Measurements from ENCODE around the gene PLEKHA3. TPM values are rescaled to one million over a fixed set of nuclear protein-coding genes. Genes with fewer than 3 reads are reported as not detected.

The PLEKHA3 gene
- total RNA-seq, 2 donors from 2014 or later = 23.0 to 28.0 TPM

DNA sequence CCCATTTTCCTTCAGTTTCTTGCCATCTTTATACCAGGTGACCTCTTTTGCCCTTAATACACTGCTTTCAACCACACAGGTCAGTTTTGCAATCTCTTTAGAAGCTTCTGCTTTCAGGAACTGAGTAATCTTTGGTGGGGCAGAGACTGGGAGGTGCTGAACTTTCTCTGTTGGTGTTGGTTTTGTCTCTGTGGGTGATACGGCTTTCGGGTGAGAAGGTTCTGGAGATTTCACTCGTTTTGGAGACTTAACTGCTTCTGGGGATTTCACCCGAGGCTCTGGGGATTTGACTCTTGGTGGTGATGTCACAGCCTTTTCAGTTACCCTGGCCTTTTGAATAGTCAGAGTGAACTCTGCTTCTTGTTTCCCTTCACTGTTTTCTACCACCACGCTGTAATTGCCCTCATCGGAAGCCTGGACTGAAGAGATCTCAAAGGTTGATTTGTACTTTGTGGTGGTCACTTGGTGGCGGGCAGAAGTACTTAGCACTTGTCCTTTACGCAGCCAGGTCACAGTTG is 50.4 kb downstream of the PLEKHA3 start:
- peak; percentile 95 to 97 for ATAC-seq (replicated peaks in 1 of 2)
- Mint-ChIP-seq H3K9me3 (peaks cover 0 to 7% of the 10 kb centered on the region in 2 donors), H3K27ac (peak overlapping the region; percentile 64), H3K4me3 (peak overlapping the region; percentile 48 to 52), H3K27me3 (ENCODE audit: low read depth) (no peaks in the 10 kb centered on the region), H3K4me1 (ENCODE audit: low read depth) (peaks cover 42% of the 10 kb centered on the region), H3K36me3 (ENCODE audit: insufficient read depth in 2 of 2) (peaks cover 18 to 33% of the 10 kb centered on the region in 2 donors)
- peak; percentile 70 to 71 for DNase-seq

DNA sequence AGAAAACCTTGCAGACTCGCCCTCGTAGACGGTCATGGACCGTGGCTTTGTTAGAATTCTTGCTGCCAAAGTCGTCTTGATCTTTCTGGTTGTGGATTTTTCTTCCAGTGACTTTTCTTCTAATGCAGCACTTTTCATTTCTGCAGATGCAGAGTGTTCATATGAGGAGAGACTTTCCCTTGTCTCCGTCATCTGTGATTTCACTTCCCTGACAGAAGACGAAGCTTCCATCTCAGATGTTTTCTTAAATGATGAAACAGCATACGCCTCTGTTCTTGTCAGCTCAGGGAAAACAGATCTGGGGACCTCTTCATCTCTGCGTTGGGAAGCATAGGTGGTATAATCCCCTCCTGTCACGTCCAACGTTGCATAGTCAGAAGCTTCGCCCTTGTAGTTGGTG is 50.9 kb downstream of the PLEKHA3 start:
- Mint-ChIP-seq H3K27ac (no peak overlapping the region), H3K9me3 (peaks cover 0 to 7% of the 10 kb centered on the region in 2 donors), H3K4me1 (ENCODE audit: low read depth) (peaks cover 37% of the 10 kb centered on the region), H3K36me3 (ENCODE audit: insufficient read depth in 2 of 2) (peaks cover 18 to 31% of the 10 kb centered on the region in 2 donors), H3K27me3 (ENCODE audit: low read depth) (no peaks in the 10 kb centered on the region), H3K4me3 (peak overlapping the region; percentile 48 to 52)
- DNase-seq (no peak), ATAC-seq (replicated peaks in 1 of 2) (no peak)

DNA sequence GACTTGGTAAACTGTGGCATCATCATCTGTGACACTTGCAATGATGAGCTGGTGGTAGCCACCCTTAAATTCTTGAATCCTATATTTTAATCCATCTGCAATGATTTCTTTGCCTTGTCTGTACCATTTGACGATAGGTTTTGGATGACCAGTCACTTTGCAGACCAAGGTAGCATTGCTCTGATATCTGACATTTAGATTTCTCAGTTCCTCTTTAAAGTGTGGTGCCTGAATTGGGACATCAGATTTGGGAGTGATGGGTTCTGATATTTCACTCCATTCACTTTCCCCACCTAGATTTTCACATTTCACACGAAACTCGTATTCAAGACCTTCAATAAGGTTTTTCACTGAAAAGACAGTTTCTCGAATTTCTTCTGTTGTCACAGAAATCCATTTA is 55.8 kb downstream of the PLEKHA3 start:
- no peaks in the 10 kb centered on the region for H3K27me3 Mint-ChIP-seq (ENCODE audit: low read depth)

DNA sequence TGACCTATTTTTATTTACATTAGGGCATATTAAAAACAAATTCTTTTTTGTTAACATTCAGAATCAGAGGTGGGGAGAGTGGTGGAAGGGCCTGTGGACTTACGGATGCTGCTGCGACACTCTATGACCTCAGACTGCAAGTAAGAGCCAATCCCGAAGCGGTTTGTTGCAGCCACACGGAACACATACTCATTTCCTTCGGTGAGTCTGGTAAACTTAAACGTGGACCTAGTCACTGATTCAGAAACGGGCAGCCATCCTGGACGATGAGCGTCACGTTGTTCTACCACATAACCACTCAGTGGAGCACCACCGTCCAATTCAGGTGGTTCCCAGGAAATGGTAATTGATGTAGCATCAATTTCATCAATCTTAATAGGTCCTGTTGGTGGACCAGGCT is 61.9 kb downstream of the PLEKHA3 start:
- Mint-ChIP-seq H3K9me3 (no peaks in the 10 kb centered on the region), H3K4me1 (ENCODE audit: low read depth) (no peaks in the 10 kb centered on the region), H3K36me3 (ENCODE audit: insufficient read depth in 2 of 2) (peaks cover 7 to 12% of the 10 kb centered on the region in 2 donors), H3K27ac (no peak overlapping the region), H3K4me3 (no peak overlapping the region), H3K27me3 (ENCODE audit: low read depth) (no peaks in the 10 kb centered on the region)
- DNase-seq = no peak
- ATAC-seq (replicated peaks in 1 of 2) = no peak

More for the DNA sequence above, 55.8 kb downstream of the PLEKHA3 start:
- H3K4me1 Mint-ChIP-seq (ENCODE audit: low read depth) = peaks cover 13% of the 10 kb centered on the region
- H3K9me3 Mint-ChIP-seq = peaks cover 0 to 7% of the 10 kb centered on the region in 2 donors
- no peak overlapping the region for H3K27ac Mint-ChIP-seq
- DNase-seq (no peak), ATAC-seq (replicated peaks in 1 of 2) (no peak)
- H3K4me3 Mint-ChIP-seq = no peak overlapping the region
- peaks cover 20 to 39% of the 10 kb centered on the region in 2 donors for H3K36me3 Mint-ChIP-seq (ENCODE audit: insufficient read depth in 2 of 2)

DNA sequence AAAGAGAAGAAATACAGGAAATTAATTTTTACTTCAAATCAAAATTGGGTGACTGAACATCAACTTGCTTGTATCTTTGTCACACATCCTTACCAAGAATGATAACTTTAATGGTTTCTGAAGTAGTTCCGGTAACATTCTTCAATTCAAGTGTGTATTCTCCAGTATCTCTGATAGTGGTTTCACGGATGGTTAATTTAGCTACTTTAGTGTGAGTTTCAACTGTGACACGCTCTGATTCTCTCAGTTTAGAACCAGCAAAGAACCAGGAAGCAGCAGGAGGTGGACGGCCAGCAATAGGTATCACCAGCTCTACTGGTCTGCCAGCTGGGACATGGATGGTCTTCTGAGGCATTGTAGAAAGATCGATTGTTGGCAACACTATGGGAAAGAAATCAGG is 62.3 kb downstream of the PLEKHA3 start:
- DNase-seq (no peak), ATAC-seq (replicated peaks in 1 of 2) (no peak)
- no peaks in the 10 kb centered on the region for H3K27me3 Mint-ChIP-seq (ENCODE audit: low read depth)
- no peaks in the 10 kb centered on the region for H3K9me3 Mint-ChIP-seq
- H3K27ac Mint-ChIP-seq = no peak overlapping the region
- no peaks in the 10 kb centered on the region for H3K4me1 Mint-ChIP-seq (ENCODE audit: low read depth)
- no peak overlapping the region for H3K4me3 Mint-ChIP-seq
- peaks cover 7 to 12% of the 10 kb centered on the region in 2 donors for H3K36me3 Mint-ChIP-seq (ENCODE audit: insufficient read depth in 2 of 2)

DNA sequence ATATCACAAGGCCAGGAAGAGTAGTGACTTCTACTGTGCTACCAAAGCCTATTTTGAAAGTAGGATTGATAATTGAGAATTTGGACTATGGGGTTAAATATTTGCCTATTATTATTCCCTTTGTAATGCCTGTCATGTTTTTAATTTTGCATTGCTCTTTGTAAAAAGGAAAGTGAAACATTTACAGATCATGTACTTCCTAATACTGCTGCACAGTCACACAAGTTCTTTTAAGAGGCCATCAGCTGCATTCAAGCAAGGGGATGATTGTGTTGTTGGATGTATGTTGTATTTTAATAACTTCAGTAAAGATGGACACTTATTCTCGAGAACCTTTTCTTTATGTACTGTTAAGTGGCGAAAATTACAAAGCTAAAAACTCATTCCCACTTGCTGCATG is 70.1 kb downstream of the PLEKHA3 start:
- DNase-seq (no peak), ATAC-seq (replicated peaks in 1 of 2) (no peak)
- no peak overlapping the region for H3K27ac Mint-ChIP-seq
- peaks cover 10 to 28% of the 10 kb centered on the region in 2 donors for H3K36me3 Mint-ChIP-seq (ENCODE audit: insufficient read depth in 2 of 2)
- H3K9me3 Mint-ChIP-seq = peaks cover 1 to 2% of the 10 kb centered on the region in 2 donors
- H3K4me3 Mint-ChIP-seq = no peak overlapping the region
- no peaks in the 10 kb centered on the region for H3K4me1 Mint-ChIP-seq (ENCODE audit: low read depth)
- no peaks in the 10 kb centered on the region for H3K27me3 Mint-ChIP-seq (ENCODE audit: low read depth)

DNA sequence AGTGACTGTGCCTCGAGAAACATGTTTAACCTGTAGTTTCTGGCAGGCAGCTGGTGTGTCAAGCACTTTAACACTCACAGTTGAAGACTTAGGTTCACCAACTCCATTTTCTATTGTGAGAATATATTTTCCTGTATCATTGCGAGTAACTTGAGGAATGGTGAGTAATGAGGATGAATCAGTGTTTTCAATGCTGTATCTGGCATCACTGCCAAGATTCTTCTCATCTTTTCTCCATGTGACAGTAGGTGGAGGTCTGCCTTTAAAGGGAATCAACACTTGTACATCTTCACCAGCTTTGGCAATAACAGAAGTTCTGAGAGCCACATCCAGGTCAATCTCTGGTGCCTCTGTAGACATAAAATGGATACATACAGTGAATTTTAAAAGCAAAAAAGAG is 72.8 kb downstream of the PLEKHA3 start:
- H3K36me3 Mint-ChIP-seq (ENCODE audit: insufficient read depth in 2 of 2) = peaks cover 11 to 23% of the 10 kb centered on the region in 2 donors
- no peaks in the 10 kb centered on the region for H3K27me3 Mint-ChIP-seq (ENCODE audit: low read depth)
- no peaks in the 10 kb centered on the region for H3K4me1 Mint-ChIP-seq (ENCODE audit: low read depth)
- H3K4me3 Mint-ChIP-seq = no peak overlapping the region
- no peaks in the 10 kb centered on the region for H3K9me3 Mint-ChIP-seq
- DNase-seq = no peak
- no peak for ATAC-seq (replicated peaks in 1 of 2)
- H3K27ac Mint-ChIP-seq = no peak overlapping the region

Other genes starting within 250 kb of the PLEKHA3 start
- gene PRKRA, start 29.3 kb upstream of the PLEKHA3 start, total RNA-seq = 10 to 100 TPM; 56.7 to 75.2 TPM
- 1 to 10 TPM; 6.8 to 8.7 TPM for gene PJVK, start 29.1 kb upstream of the PLEKHA3 start, total RNA-seq
- 1 to 10 TPM; 2.1 to 3.0 TPM for gene FKBP7, start 1.9 kb upstream of the PLEKHA3 start, total RNA-seq

All from activated T-cell treated with anti-CD3 and anti-CD28 coated beads, Interleukin-2, amount 50 U/mL, for 72 hours (primary cell).